Nephron (organoid): Measurements from ENCODE around the gene RNASE8.
A peak's percentile ranks its signal among the peaks of the same experiment; 100 is the strongest.

ENCODE experiments used
- H3K27ac Mint-ChIP-seq, 3 experiments: 2 replicates each; pipeline ENCODE4 v1.8.0; 2020; ENCODE audit warnings: mixed read lengths in 3 of 3, mild to moderate bottlenecking in 2 of 3, moderate library complexity in 1 of 3
- H3K27me3 Mint-ChIP-seq: 2 replicates; pipeline ENCODE4 v1.8.0; 2021; ENCODE audit warnings: low read depth, mild to moderate bottlenecking, moderate library complexity, mixed read lengths
- H3K36me3 Mint-ChIP-seq: 2 replicates; pipeline ENCODE4 v1.8.0; 2020; ENCODE audit warnings: low read depth, mixed read lengths
- H3K4me1 Mint-ChIP-seq: 2 replicates; pipeline ENCODE4 v1.8.0; 2020; ENCODE audit warnings: mixed read lengths
- H3K4me3 Mint-ChIP-seq, 3 experiments: 2 replicates each; pipeline ENCODE4 v1.8.0; 2020; ENCODE audit warnings: mild to moderate bottlenecking in 3 of 3, mixed read lengths in 3 of 3, moderate library complexity in 2 of 3
- H3K9me3 Mint-ChIP-seq: 2 replicates; pipeline ENCODE4 v1.8.0; 2020; ENCODE audit warnings: mixed read lengths
- CTCF ChIP-seq, 3 experiments: fragments of 200-600 bp; sonication (generic); IDR thresholded peaks; one replicate each; pipeline ENCODE4 v1.5.0; 2021; ENCODE audit warnings: antibody characterized with exemption in 3 of 3; ENCODE audit not compliant: unreplicated experiment in 3 of 3

Gene RNASE8

DNA sequence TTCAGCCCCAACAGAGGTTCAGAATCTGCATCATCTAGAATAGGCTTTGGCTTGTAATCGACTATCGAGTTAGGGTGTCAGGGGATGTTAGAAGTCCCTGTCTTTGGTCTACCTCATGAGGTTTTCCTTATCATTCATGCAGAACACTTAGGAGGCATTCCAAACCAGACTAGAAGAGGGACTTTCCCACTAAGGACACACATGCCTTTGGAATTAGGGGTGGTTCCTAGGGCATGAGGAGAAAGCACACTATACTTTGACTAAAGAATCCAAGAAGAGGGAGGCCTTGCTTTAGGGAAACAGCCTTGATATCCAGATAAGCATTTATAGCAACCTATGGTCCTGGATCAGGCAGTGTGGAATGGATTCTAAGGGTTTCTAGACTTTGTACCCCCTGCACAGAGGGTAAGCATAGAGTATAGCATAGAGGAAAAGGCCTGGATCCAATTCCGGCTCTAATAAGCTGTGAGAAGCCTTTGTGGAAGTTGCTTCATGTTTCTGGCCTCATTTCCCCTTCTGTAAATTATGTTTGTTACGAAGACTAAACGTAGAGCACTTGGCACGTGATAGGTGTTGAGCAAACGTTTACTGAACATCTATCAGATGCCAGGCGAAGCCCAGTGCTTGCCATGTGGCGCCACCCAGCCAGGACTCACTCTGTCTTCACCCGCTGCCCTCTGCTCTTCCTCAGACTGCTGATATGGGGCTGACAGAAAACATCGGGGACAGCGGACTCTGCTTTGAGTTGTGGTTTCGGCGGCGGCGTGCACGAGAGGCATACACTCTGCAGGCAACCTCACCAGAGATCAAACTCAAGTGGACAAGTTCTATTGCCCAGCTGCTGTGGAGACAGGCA, 27.6 kb downstream of the RNASE8 start:
- H3K27me3 Mint-ChIP-seq = no peaks in the 10 kb centered on the region
- peak overlapping the region; percentile 16 to 42 (median 22) for H3K27ac Mint-ChIP-seq
- no peaks in the 10 kb centered on the region for H3K9me3 Mint-ChIP-seq
- no peak for TF ChIP-seq CTCF (IDR thresholded peaks at IDR 0.05; ENCODE audit: unreplicated experiment in 3 of 3)
- H3K4me1 Mint-ChIP-seq = peaks cover 5% of the 10 kb centered on the region
- H3K36me3 Mint-ChIP-seq = peaks cover 78% of the 10 kb centered on the region
- H3K4me3 Mint-ChIP-seq = no peak overlapping the region

DNA sequence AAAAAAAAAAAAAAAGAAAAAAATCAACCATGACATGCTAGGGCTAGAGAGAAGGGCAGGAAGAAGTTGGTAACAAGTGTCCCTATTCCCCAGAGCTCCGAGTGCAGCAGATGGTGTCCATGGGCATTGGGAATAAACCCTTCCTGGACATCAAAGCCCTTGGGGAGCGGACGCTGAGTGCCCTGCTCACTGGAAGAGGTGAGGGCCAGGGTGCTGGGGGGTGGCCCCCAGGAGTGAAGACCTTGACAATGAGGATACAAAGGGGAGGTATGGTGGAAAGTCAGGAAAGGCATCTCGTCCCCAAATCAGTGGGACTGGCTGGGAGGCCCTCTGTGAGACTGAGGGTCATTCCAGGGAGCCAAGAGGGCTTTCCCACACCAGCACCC, 29.3 kb downstream of the RNASE8 start:
- TF ChIP-seq CTCF (IDR thresholded peaks at IDR 0.05; ENCODE audit: unreplicated experiment in 3 of 3) = no peak
- Mint-ChIP-seq H3K4me1 (peaks cover 10% of the 10 kb centered on the region), H3K27me3 (no peaks in the 10 kb centered on the region), H3K9me3 (no peaks in the 10 kb centered on the region), H3K36me3 (peaks cover 78% of the 10 kb centered on the region), H3K27ac (peak overlapping the region; percentile 5 to 48 (median 9)), H3K4me3 (no peak overlapping the region)

DNA sequence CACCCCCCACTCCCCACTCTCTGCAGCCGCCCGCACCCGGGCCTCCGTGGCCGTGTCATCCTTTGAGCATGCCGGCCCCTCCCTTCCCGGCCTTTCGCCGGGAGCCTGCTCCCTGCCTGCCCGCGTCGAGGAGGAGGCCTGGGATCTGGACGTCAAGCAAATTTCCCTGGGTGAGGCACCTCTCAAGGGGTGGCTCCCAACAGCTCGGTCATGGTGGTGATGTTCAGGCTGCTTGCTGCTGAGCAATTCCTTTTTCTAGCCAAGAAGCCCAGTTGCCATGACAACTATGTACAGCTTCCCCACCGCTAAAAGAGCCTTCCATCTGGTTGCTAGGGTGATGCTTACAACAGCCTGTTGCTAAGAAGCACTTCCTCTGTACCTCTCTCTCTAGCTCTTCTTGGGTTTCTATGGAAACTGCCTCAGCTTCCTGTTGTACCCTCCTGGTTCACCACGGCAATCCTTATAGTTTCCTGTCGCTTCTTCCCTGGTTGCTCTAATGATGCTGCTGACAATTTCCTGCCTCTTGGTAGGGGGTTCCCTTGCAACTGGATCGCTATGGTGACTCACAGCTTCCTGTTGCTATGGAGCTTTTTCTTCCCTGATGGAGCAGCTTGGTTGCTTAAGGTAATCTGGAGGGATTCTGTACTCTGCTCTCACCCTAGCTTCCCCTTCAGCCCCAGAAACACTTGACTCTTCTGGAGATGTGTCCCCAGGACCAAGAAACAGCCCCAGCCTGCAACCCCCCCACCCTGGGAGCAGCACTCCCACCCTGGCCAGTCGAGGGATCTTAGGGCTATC, 29.9 kb downstream of the RNASE8 start:
- peaks cover 77% of the 10 kb centered on the region for H3K36me3 Mint-ChIP-seq

GRCh38 chr14:21088687-21089086, 31.1 kb downstream of the RNASE8 start:
- H3K27ac Mint-ChIP-seq = peak overlapping the region in 1 of 3 experiments; percentile 32
- TF ChIP-seq CTCF (IDR thresholded peaks at IDR 0.05; ENCODE audit: unreplicated experiment in 3 of 3) = no peak
- H3K9me3 Mint-ChIP-seq = no peaks in the 10 kb centered on the region
- peaks cover 71% of the 10 kb centered on the region for H3K36me3 Mint-ChIP-seq
- H3K4me1 Mint-ChIP-seq = peaks cover 24% of the 10 kb centered on the region
- H3K27me3 Mint-ChIP-seq = no peaks in the 10 kb centered on the region
- H3K4me3 Mint-ChIP-seq = no peak overlapping the region

More for the DNA sequence above, 29.9 kb downstream of the RNASE8 start:
- Mint-ChIP-seq H3K4me1 (peaks cover 12% of the 10 kb centered on the region), H3K9me3 (no peaks in the 10 kb centered on the region), H3K27me3 (no peaks in the 10 kb centered on the region), H3K4me3 (no peak overlapping the region), H3K27ac (peak overlapping the region; percentile 30 to 58 (median 38))
- TF ChIP-seq CTCF (IDR thresholded peaks at IDR 0.05; ENCODE audit: unreplicated experiment in 3 of 3) = no peak

DNA sequence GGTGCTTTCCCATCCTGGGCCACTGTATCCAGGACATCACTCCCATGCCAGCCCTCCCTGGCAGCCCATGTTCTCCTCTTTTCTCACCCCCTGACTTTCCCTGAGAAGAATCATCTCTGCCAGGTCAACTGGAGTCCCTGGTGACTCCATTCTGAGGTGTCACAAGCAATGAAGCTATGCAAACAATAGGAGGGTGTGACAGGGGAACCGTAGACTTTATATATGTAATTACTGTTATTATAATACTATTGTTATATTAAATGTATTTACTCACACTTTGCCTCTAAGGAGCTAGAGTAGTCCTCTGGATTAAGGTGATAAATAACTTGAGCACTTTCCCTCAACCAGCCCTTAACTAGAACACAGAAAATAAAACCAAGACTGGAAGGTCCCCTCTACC, 31.6 kb downstream of the RNASE8 start:
- Mint-ChIP-seq H3K36me3 (peaks cover 68% of the 10 kb centered on the region), H3K27ac (peak overlapping the region in 1 of 3 experiments; percentile 32), H3K4me1 (peaks cover 30% of the 10 kb centered on the region), H3K27me3 (no peaks in the 10 kb centered on the region), H3K9me3 (no peaks in the 10 kb centered on the region), H3K4me3 (no peak overlapping the region)
- TF ChIP-seq CTCF (IDR thresholded peaks at IDR 0.05; ENCODE audit: unreplicated experiment in 3 of 3) = no peak
